ENCODE measurements around the gene PTPRN2. TPM values are rescaled to one million over a fixed set of nuclear protein-coding genes. Genes with fewer than 3 reads are reported as not detected.

Gene PTPRN2
- total RNA-seq, 2 donors from 2014 or later: 0.35 to 0.61 TPM

- Mint-ChIP-seq H3K36me3 (peaks cover 2 to 7% of the 10 kb centered on the region in 2 donors), H3K27ac (no peak overlapping the region), H3K9me3 (no peaks in the 10 kb centered on the region)
- ATAC-seq (no peak), DNase-seq (ENCODE audit: low spot score in 2 of 2) (no peak)
These were observed 1007.3 kb downstream of the PTPRN2 start for GRCh38 chr7:157580324-157580723.

DNA sequence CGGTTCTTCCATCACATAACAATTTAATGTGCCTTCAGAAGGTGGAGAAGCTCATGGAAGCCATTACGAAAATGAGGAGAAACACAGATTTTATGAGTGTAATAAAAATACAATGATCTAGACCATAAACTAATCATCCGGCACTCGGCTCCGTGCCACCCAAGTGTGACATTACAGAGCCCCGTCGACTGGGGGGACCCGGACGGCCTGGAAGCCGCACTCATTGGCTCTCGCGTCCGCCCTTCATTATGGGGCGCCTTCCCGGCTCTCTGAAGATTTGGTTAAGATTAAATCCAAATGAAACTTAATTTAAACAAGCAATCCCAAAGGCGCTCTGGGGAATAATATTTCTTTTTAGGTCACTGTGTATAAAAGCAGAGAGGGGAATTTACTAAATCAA is 1008.2 kb downstream of the PTPRN2 start:
- ATAC-seq (no peak), DNase-seq (ENCODE audit: low spot score in 2 of 2) (no peak)
- H3K36me3 Mint-ChIP-seq: peaks cover 0 to 1% of the 10 kb centered on the region in 2 donors
- H3K27ac Mint-ChIP-seq: no peak overlapping the region
- no peaks in the 10 kb centered on the region for H3K9me3 Mint-ChIP-seq

DNA sequence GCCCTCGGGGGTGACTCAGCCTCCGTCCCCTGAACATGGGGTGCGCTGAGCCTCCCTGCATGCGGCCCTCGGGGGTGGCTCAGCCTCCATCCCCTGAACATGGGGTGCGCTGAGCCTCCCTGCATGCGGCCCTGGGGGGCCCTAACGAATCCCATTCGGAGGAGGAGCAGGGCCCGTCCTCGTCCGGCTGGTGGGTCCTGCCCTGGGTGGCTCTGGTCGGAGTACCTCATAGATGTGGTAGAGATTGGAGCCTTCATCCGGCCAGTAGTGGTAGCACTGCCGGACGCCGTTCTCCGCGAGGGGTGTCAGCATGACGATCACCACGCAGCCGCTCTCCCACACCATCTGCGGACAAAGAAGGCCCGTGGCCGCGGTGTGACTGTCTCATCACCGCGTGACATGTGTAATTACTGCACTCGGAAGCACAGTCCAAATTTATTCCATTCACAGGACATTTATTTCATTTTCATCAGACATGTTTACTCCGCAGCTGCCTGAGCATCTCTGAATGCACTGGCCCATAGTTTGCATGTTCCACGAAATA is 1009.8 kb downstream of the PTPRN2 start:
- ATAC-seq (no peak), DNase-seq (ENCODE audit: low spot score in 2 of 2) (no peak)
- Mint-ChIP-seq H3K9me3 (no peaks in the 10 kb centered on the region), H3K27ac (no peak overlapping the region), H3K36me3 (no peaks in the 10 kb centered on the region)

GRCh38 chr7:157577061-157577460 is 1010.6 kb downstream of the PTPRN2 start:
- H3K9me3 Mint-ChIP-seq: no peaks in the 10 kb centered on the region
- no peak for DNase-seq (ENCODE audit: low spot score in 2 of 2)
- no peak for ATAC-seq
- H3K36me3 Mint-ChIP-seq: no peaks in the 10 kb centered on the region
- peak overlapping the region in 1 of 2 donors; percentile 87 for H3K27ac Mint-ChIP-seq

DNA sequence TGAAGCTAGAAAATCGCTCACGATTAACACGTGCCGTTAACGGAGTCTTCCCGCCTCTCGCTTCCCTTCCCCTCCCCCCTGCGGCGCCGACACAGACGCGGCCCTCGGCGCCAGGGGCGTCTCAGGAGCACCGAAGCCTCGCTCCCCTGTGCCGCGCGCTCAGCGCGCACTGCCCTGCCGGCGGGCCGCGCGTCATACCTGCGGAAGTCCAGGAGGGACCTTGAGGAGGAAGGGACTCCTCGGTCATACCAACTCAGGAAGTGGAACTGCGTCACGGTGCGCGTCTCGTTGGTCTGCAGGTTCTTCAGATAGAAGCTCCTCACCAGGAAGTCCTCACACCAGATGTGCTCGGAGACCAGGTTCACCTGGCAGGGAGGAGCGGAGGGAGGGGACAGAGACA is 1011.2 kb downstream of the PTPRN2 start:
- ATAC-seq (peak; percentile 77 to 96), DNase-seq (ENCODE audit: low spot score in 2 of 2) (peak; percentile 21 to 64)
- H3K27ac Mint-ChIP-seq: peak overlapping the region in 1 of 2 donors; percentile 87
- no peaks in the 10 kb centered on the region for H3K36me3 Mint-ChIP-seq
- no peaks in the 10 kb centered on the region for H3K9me3 Mint-ChIP-seq

DNA sequence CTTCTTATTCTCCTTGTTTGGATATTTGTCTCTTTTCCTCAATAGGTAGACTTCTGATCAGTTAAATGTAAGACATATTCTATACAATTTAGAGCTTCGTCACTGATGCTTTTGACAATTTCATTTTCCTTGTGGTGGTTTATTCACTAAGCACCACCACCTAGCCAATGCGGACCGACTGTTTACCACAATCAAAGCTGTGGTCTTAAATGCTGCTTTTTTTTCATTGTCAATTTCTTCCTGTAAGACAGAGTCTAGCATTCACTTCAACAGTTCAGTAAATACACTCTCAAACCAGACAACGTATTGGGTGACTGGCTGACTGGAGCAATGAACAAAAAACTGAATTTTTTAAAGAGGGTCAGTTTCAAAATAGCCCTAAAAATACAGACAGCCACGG is 1011.8 kb downstream of the PTPRN2 start:
- ATAC-seq (no peak), DNase-seq (ENCODE audit: low spot score in 2 of 2) (no peak)
- Mint-ChIP-seq H3K27ac (peak overlapping the region in 1 of 2 donors; percentile 87), H3K9me3 (no peaks in the 10 kb centered on the region), H3K36me3 (no peaks in the 10 kb centered on the region)

GRCh38 chr7:157574914-157575586 is 1012.6 kb downstream of the PTPRN2 start:
- no peak for ATAC-seq
- no peaks in the 10 kb centered on the region for H3K9me3 Mint-ChIP-seq
- H3K27ac Mint-ChIP-seq: no peak overlapping the region
- no peaks in the 10 kb centered on the region for H3K36me3 Mint-ChIP-seq
- no peak for DNase-seq (ENCODE audit: low spot score in 2 of 2)

DNA sequence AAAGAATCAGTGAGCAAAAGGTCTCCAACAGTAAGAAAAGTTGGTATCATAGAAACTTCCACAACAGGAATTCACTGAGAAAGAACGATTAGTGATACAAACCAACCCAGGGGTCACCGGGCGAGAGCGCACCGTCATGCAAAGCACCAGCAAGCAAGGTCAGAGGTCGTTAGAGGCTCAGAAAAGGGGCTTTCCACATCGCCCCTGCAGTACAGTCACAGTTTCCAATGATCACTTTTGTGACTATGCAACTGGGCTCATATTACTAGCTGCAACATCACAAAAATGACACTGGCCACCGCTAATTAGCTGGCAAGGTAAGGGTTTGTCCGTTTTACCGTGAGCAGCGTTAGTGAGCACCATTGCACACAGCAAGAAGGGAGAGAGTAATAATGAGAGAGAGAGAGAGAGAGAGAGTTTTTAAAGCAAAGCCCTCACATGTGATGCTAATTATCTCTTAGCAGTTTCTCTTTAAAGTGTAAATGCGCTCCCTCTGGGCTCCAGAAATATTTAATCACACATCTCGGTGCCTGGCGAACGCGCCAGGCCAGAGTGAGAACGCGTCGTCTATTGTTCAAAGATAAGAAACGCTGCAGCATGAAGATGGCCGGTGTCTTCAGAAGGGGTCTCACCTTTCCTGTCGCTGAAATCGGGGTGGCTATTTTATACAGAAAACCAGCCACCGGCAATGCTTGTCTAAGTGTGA is 1013.4 kb downstream of the PTPRN2 start:
- peak in 1 of 2 donors; percentile 46 for ATAC-seq
- no peaks in the 10 kb centered on the region for H3K9me3 Mint-ChIP-seq

GRCh38 chr7:157573244-157573643 is 1014.4 kb downstream of the PTPRN2 start:
- no peaks in the 10 kb centered on the region for H3K36me3 Mint-ChIP-seq
- ATAC-seq (peak in 1 of 2 donors; percentile 5), DNase-seq (ENCODE audit: low spot score in 2 of 2) (no peak)
- no peaks in the 10 kb centered on the region for H3K9me3 Mint-ChIP-seq
- H3K27ac Mint-ChIP-seq: no peak overlapping the region

More for the DNA sequence above, 1013.4 kb downstream of the PTPRN2 start:
- Mint-ChIP-seq H3K36me3 (no peaks in the 10 kb centered on the region), H3K27ac (peak overlapping the region in 1 of 2 donors; percentile 11)
- DNase-seq (ENCODE audit: low spot score in 2 of 2): no peak

DNA sequence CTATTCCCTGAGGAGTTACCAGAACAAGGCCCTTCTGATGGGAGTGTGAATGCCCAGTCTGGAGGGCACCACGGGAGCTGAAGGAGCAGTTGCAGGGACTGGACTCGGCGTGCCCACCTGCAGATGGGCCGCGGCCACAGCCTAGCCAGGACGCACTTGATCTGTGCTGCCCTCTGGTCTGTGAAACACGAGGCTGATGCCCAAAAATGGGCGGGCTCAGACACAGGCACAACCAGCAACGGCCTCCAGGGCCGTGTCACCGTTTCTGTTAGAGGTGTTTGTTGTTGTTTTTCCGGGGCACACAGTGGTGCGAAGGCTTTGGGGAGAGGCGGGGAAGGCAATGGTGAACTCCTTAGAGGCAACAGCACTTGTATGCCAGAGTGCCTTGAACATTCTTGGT is 1015.0 kb downstream of the PTPRN2 start:
- DNase-seq (ENCODE audit: low spot score in 2 of 2): no peak
- Mint-ChIP-seq H3K9me3 (no peaks in the 10 kb centered on the region), H3K36me3 (no peaks in the 10 kb centered on the region), H3K27ac (no peak overlapping the region)
- no peak for ATAC-seq

GRCh38 chr7:157570531-157571200 is 1017.0 kb downstream of the PTPRN2 start:
- ATAC-seq (peak; percentile 51 to 54), DNase-seq (ENCODE audit: low spot score in 2 of 2) (no peak)
- Mint-ChIP-seq H3K9me3 (no peaks in the 10 kb centered on the region), H3K27ac (no peak overlapping the region), H3K36me3 (no peaks in the 10 kb centered on the region)

- H3K9me3 Mint-ChIP-seq: no peaks in the 10 kb centered on the region
- no peaks in the 10 kb centered on the region for H3K36me3 Mint-ChIP-seq
- ATAC-seq: no peak
- H3K27ac Mint-ChIP-seq: peak overlapping the region in 1 of 2 donors; percentile 39
- no peak for DNase-seq (ENCODE audit: low spot score in 2 of 2)
These were observed 1017.7 kb downstream of the PTPRN2 start for GRCh38 chr7:157569967-157570366.

- DNase-seq (ENCODE audit: low spot score in 2 of 2): peak; percentile 46 to 69
- Mint-ChIP-seq H3K36me3 (no peaks in the 10 kb centered on the region), H3K27ac (peak overlapping the region; percentile 62 to 96), H3K9me3 (no peaks in the 10 kb centered on the region)
- peak; percentile 75 to 84 for ATAC-seq
These were observed 1018.6 kb downstream of the PTPRN2 start for GRCh38 chr7:157568770-157569584.

DNA sequence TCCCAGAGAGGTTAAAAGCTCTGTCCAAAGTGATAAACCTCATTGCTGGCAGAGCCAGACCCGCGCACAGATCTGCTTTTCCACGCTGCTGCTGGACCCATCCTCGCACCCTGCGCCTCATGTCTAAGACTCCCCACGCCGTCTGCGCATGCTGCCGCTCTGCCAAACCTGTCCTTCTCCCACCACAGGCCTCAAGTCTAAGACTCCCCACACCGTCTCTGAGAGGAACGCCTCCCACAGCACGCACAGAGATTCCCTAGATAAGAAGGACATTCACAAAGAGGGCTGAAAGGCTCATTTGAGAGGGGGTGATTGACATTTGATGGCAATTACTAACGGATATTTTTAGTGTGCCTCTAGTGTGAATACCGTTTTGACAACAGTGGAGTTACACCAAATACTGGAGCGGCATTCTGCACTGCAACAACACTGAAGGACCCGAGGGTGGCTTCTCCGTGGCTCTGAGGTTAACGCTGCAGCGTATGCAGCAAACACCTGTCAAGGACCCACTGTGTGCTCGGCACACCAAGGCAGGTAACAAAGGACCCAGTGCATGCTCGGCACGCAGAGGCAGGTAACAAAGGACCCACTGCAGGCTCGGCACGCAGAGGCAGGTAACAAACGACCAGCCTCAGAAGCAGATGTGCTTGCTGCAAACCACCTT is 1019.4 kb downstream of the PTPRN2 start:
- Mint-ChIP-seq H3K36me3 (no peaks in the 10 kb centered on the region), H3K27ac (peak overlapping the region; percentile 62 to 96), H3K9me3 (no peaks in the 10 kb centered on the region)
- DNase-seq (ENCODE audit: low spot score in 2 of 2) (no peak), ATAC-seq (no peak)

DNA sequence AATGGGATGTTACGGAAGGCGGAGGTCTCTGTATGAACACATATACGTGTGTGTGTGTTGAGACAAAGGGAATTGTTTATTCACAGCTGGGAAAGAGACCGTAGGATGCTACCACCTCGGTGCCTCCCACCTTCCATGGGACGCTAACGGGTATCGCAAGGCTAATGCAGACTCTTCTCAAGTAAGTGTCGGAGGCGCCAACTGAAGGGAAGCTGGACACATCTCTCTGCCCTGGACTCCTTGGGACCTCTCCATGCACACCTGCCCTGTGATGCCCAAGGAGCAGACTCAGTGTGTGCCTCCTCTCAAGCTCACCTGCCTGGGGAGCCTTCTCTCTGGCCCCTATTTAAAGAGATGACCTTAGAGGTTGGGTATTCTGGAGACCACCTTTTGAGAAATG is 1020.0 kb downstream of the PTPRN2 start:
- no peak for ATAC-seq
- no peaks in the 10 kb centered on the region for H3K9me3 Mint-ChIP-seq
- H3K27ac Mint-ChIP-seq: no peak overlapping the region
- no peaks in the 10 kb centered on the region for H3K36me3 Mint-ChIP-seq
- DNase-seq (ENCODE audit: low spot score in 2 of 2): no peak

GRCh38 chr7:157566631-157567006 is 1021.0 kb downstream of the PTPRN2 start:
- no peak for DNase-seq (ENCODE audit: low spot score in 2 of 2)
- Mint-ChIP-seq H3K27ac (peak overlapping the region in 1 of 2 donors; percentile 28), H3K36me3 (no peaks in the 10 kb centered on the region), H3K9me3 (no peaks in the 10 kb centered on the region)
- ATAC-seq: no peak
